HCT116 (cell line): ENCODE data around the gene TBR1. TPM values are rescaled to one million over a fixed set of nuclear protein-coding genes. Genes with fewer than 3 reads are reported as not detected.

Experiments used
- ATAC-seq: fragments of 200-7000 bp; cut with Tn5 transposase; 2 replicates; pipeline ENCODE4 v1.9.1; 2020; ENCODE audit warnings: mild to moderate bottlenecking, moderate library complexity
- BruUV-seq: library from RNA; stranded (reverse); fragments of 400-500 nt; replicated peaks from 2 replicates; lab custom pipeline; 2021; lab: Mats Ljungman, UMichigan
- CTCF ChIA-PET: fragments of 300-600 bp; sonication (Branson Sonifier 250); formaldehyde crosslinking; loops from one replicate; lab custom pipeline; 2021; ENCODE audit warnings: antibody characterized with exemption; lab: Charles Lee
- POLR2A ChIA-PET: fragments of 300-600, 350-600 bp; sonication (Branson Sonifier 250); formaldehyde crosslinking; loops from one replicate; lab custom pipeline; 2021; ENCODE audit warnings: antibody characterized with exemption; lab: Charles Lee
- RAD21 ChIA-PET, 2 experiments: fragments of 300-600 bp; sonication (Branson Sonifier 250); formaldehyde crosslinking; loops; one replicate each; lab custom pipeline; 2023; ENCODE audit warnings: low total read pairs in 2 of 2; ENCODE audit not compliant: uncharacterized antibody in 2 of 2, unreplicated experiment in 2 of 2, low non-redundant PET in 1 of 2; lab: Charles Lee
- DNase-seq: peaks from one replicate; pipeline ENCODE4 v3.0.0-alpha.2; 2010; ENCODE audit warnings: low read depth, low spot score
- H2AFZ ChIP-seq: fragments of 200-600 bp; shearing (Covaris generic), sonication (generic); 2 replicates; pipeline ENCODE4 v1.6.1; 2017; ENCODE audit warnings: low read depth, mixed run types, mixed read lengths, antibody characterized with exemption, low read length; ENCODE audit not compliant: poor library complexity, severe bottlenecking
- H3K27ac ChIP-seq: 2 replicates; pipeline ENCODE4 v1.5.1; 2012; ENCODE audit warnings: low read depth, low read length
- H3K27me3 ChIP-seq: fragments of 200-600 bp; sonication (generic); 2 replicates; pipeline ENCODE4 v1.6.1; 2016; ENCODE audit warnings: mixed run types, low read length, mixed read lengths; ENCODE audit not compliant: insufficient read depth
- H3K36me3 ChIP-seq, 2 experiments: fragments of 200-500 bp in 1 of 2; fragments of 200-600 bp in 1 of 2; sonication (Bioruptor generic) in 1 of 2; sonication (generic) in 1 of 2; 2 replicates each; pipeline versions ENCODE4 v1.5.1 to v1.6.1; 2014 to 2016; ENCODE audit warnings: low read length in 2 of 2, inconsistent platforms in 1 of 2, mixed read lengths in 1 of 2, mixed run types in 1 of 2; ENCODE audit not compliant: insufficient read depth in 2 of 2, control insufficient read depth in 1 of 2
- H3K4me1 ChIP-seq, 2 experiments: fragments of 200-600 bp in 1 of 2; sonication (generic) in 1 of 2; 2 replicates each; pipeline versions ENCODE4 v1.5.1 to v1.6.1; 2012 to 2017; ENCODE audit warnings: low read length in 2 of 2, inconsistent platforms in 1 of 2, mild to moderate bottlenecking in 1 of 2, mixed read lengths in 1 of 2, mixed run types in 1 of 2, moderate library complexity in 1 of 2; ENCODE audit not compliant: insufficient read depth in 2 of 2, control insufficient read depth in 1 of 2
- H3K4me2 ChIP-seq: fragments of 200-600 bp; sonication (generic); 2 replicates; pipeline ENCODE4 v1.6.1; 2017; ENCODE audit warnings: mixed run types, low read length, mixed read lengths
- H3K4me3 ChIP-seq, 2 experiments: fragments of 200-600 bp in 1 of 2; sonication (generic) in 1 of 2; replicated peaks in 1 of 2; 2 replicates each; pipeline ENCODE4 v1.5.1; 2011 to 2016; ENCODE audit warnings: low read length in 2 of 2, control low read depth in 1 of 2, low read depth in 1 of 2, mild to moderate bottlenecking in 1 of 2, mixed read lengths in 1 of 2, mixed run types in 1 of 2
- H3K79me2 ChIP-seq: fragments of 200-600 bp; sonication (generic); 2 replicates; pipeline ENCODE4 v1.6.1; 2017; ENCODE audit warnings: mild to moderate bottlenecking, mixed run types, low read length, moderate library complexity, mixed read lengths; ENCODE audit not compliant: insufficient read depth
- H3K9ac ChIP-seq: fragments of 200-600 bp; sonication (generic); 2 replicates; pipeline ENCODE4 v1.6.1; 2016; ENCODE audit warnings: low read length, mixed read lengths
- H3K9me2 ChIP-seq: fragments of 200-600 bp; sonication (generic), shearing (Covaris generic); 2 replicates; pipeline ENCODE4 v1.6.1; 2017; ENCODE audit warnings: mixed run types, mild to moderate bottlenecking, moderate library complexity; ENCODE audit not compliant: insufficient read depth
- H3K9me3 ChIP-seq, 2 experiments: fragments of 200-500 bp in 1 of 2; fragments of 200-600 bp in 1 of 2; sonication (Bioruptor generic) in 1 of 2; sonication (generic) in 1 of 2; 2 replicates each; pipeline ENCODE4 v1.6.1; 2014 to 2017; ENCODE audit warnings: low read length in 2 of 2, mixed read lengths in 2 of 2, inconsistent platforms in 1 of 2, low read depth in 1 of 2, mild to moderate bottlenecking in 1 of 2, mixed run types in 1 of 2, moderate library complexity in 1 of 2; ENCODE audit not compliant: control insufficient read depth in 1 of 2, insufficient read depth in 1 of 2
- H4K20me1 ChIP-seq: fragments of 200-600 bp; sonication (generic), shearing (Covaris generic); 2 replicates; pipeline ENCODE4 v1.6.1; 2017; ENCODE audit warnings: mixed run types, mild to moderate bottlenecking, moderate library complexity; ENCODE audit not compliant: insufficient read depth
- CEBPB ChIP-seq: IDR thresholded peaks from 2 replicates; pipeline ENCODE4 v1.6.1; 2012; ENCODE audit warnings: low read depth
- FOSL1 ChIP-seq: IDR thresholded peaks from 2 replicates; pipeline ENCODE4 v1.6.1; 2012; ENCODE audit warnings: low read depth
- JUND ChIP-seq: IDR thresholded peaks from 2 replicates; pipeline ENCODE4 v1.6.1; 2012
- POLR2AphosphoS5 ChIP-seq: IDR thresholded peaks from 2 replicates; pipeline ENCODE4 v1.6.1; 2011; ENCODE audit warnings: mild to moderate bottlenecking, low read depth, low read length, moderate library complexity
- SP1 ChIP-seq: IDR thresholded peaks from 2 replicates; pipeline ENCODE4 v1.6.1; 2012; ENCODE audit warnings: low read depth
- YY1 ChIP-seq: IDR thresholded peaks from 2 replicates; pipeline ENCODE4 v1.6.1; 2011; ENCODE audit warnings: low read length, low read depth, moderate library complexity, mild to moderate bottlenecking; ENCODE audit not compliant: insufficient replicate concordance; ENCODE audit errors: extremely low read depth
- ZNF274 ChIP-seq: fragments of 200-500 bp; sonication (Bioruptor generic); IDR thresholded peaks from 2 replicates; pipeline ENCODE4 v1.6.1; 2014; ENCODE audit warnings: mild to moderate bottlenecking, low read depth, low read length, inconsistent platforms
- intact Hi-C: fragments of 100-400 bp; cut with micrococcal nuclease; formaldehyde crosslinking; loops from 2 replicates; pipeline ENCODE4 v1.10.0; 2022
- total RNA-seq: library from RNA; stranded (reverse); gene quantifications from one replicate; pipeline ENCODE4 v1.2.1, GENCODE V29; 2021; ENCODE audit not compliant: unreplicated experiment

TBR1 gene
- total RNA-seq, 1 experiment from 2014 or later = 0.17 TPM

GRCh38 chr2:161474920-161475319 is 58.8 kb downstream of the TBR1 start:
- no TSS peak for BruUV-seq
- no peaks in the 10 kb centered on the region for H3K36me3 ChIP-seq
- H3K9ac ChIP-seq = no peak overlapping the region
- H3K9me3 ChIP-seq = peaks cover 0 to 7% of the 10 kb centered on the region in 2 experiments; a peak in 1 of 4 replicates
- H4K20me1 ChIP-seq = no peaks in the 10 kb centered on the region
- H3K79me2 ChIP-seq = no peaks in the 10 kb centered on the region
- ChIA-PET POLR2A (no interaction called here), CTCF (no interaction called here), RAD21 (no interaction called here)
- DNase-seq (no peak), ATAC-seq (no peak)
- H3K27ac ChIP-seq = no peak overlapping the region
- no peak overlapping the region for H2AFZ ChIP-seq
- no peaks in the 10 kb centered on the region for H3K9me2 ChIP-seq
- TF ChIP-seq FOSL1 (no peak), JUND (no peak), ZNF274 (no peak), YY1 (no peak), SP1 (no peak), CEBPB (no peak), POLR2AphosphoS5 (no peak)
- no peaks in the 10 kb centered on the region for H3K27me3 ChIP-seq
- H3K4me2 ChIP-seq = no peak overlapping the region
- intact Hi-C loops = no loop called here
- no peaks in the 10 kb centered on the region for H3K4me1 ChIP-seq
- H3K4me3 ChIP-seq = no peak overlapping the region

Other genes starting within 250 kb of the TBR1 start
- gene PSMD14, start 107.9 kb upstream of the TBR1 start, total RNA-seq = 118 TPM
- gene SLC4A10, start 208.1 kb downstream of the TBR1 start, total RNA-seq = not detected